ENCODE measurements around the gene FBLL1.
"Not testable (repeated sequence)": the region's sequence is repeated elsewhere in the genome, so short reads cannot be mapped to it uniquely, and the experiment has no call there.

Gene FBLL1

GRCh38 chr5:168528521-168529373, at the start of gene FBLL1:
Gene FBLL1 (plus strand): TSS chr5:168529305. CDS start chr5:168529505, 200 bp downstream.
- DNase-seq (ENCODE audit: low read depth in 3 of 3) = peak in 1 of 3 experiments; percentile 5

- no peak for DNase-seq (ENCODE audit: low read depth in 3 of 3)
Measured at GRCh38 chr5:168480601-168481000, 48.5 kb upstream of the FBLL1 start.

- DNase-seq (ENCODE audit: low read depth in 3 of 3) = no peak
Measured at GRCh38 chr5:168481330-168481788, 47.7 kb upstream of the FBLL1 start.

- DNase-seq (ENCODE audit: low read depth in 3 of 3) = no peak
Measured at GRCh38 chr5:168482361-168482760, 46.7 kb upstream of the FBLL1 start.

- peak; percentile 74 to 79 (median 77) for DNase-seq (ENCODE audit: low read depth in 3 of 3)
Measured at GRCh38 chr5:168486136-168486879, 42.8 kb upstream of the FBLL1 start, which contains the start of gene RARS1. Gene RARS1 (plus strand): TSS chr5:168486471. CDS start chr5:168486499, 28 bp downstream.

GRCh38 chr5:168489059-168489458, 40.0 kb upstream of the FBLL1 start:
- no peak for DNase-seq (ENCODE audit: low read depth in 3 of 3)

GRCh38 chr5:168494057-168494555, 35.0 kb upstream of the FBLL1 start:
- no peak for DNase-seq (ENCODE audit: low read depth in 3 of 3)

- no peak for DNase-seq (ENCODE audit: low read depth in 3 of 3)
Measured at GRCh38 chr5:168502563-168503237, 26.4 kb upstream of the FBLL1 start.

- DNase-seq (ENCODE audit: low read depth in 3 of 3) = no peak
Measured at GRCh38 chr5:168513861-168514428, 15.2 kb upstream of the FBLL1 start.

- DNase-seq (ENCODE audit: low read depth in 3 of 3) = no peak
Measured at GRCh38 chr5:168525856-168526255, 3.2 kb upstream of the FBLL1 start.

GRCh38 chr5:168527756-168528295, 1.3 kb upstream of the FBLL1 start:
- DNase-seq (ENCODE audit: low read depth in 3 of 3) = no peak

- DNase-seq (ENCODE audit: low read depth in 3 of 3) = no peak
Measured at GRCh38 chr5:168529374-168530234, 499 bp downstream of the FBLL1 start.

GRCh38 chr5:168530621-168531150, 1.6 kb downstream of the FBLL1 start:
- DNase-seq (ENCODE audit: low read depth in 3 of 3) = no peak

- DNase-seq (ENCODE audit: low read depth in 3 of 3) = no peak
Measured at GRCh38 chr5:168531191-168531590, 2.1 kb downstream of the FBLL1 start.

GRCh38 chr5:168531987-168532864, 3.1 kb downstream of the FBLL1 start:
- DNase-seq (ENCODE audit: low read depth in 3 of 3) = no peak

- not testable (repeated sequence) for DNase-seq (ENCODE audit: low read depth in 3 of 3)
Measured at GRCh38 chr5:168534351-168534750, 5.2 kb downstream of the FBLL1 start.

GRCh38 chr5:168537176-168537575, 8.1 kb downstream of the FBLL1 start:
- DNase-seq (ENCODE audit: low read depth in 3 of 3) = no peak

- no peak for DNase-seq (ENCODE audit: low read depth in 3 of 3)
Measured at GRCh38 chr5:168549554-168549953, 20.4 kb downstream of the FBLL1 start.

- no peak for DNase-seq (ENCODE audit: low read depth in 3 of 3)
Measured at GRCh38 chr5:168550656-168551055, 21.6 kb downstream of the FBLL1 start.
